GM12801 (cell line): ENCODE measurements around the gene TOR2A.

ENCODE experiments used
- CTCF ChIP-seq: IDR thresholded peaks from one replicate; pipeline ENCODE4 v1.5.1; 2011; ENCODE audit warnings: control low read depth; ENCODE audit not compliant: insufficient read length; ENCODE audit errors: extremely low read depth

The TOR2A gene

GRCh38 chr9:127734747-127735529 is at the start of gene TOR2A:
TOR2A (minus strand) TSS chr9:127735294; CDS start chr9:127735270, 24 bp downstream.
- TF ChIP-seq CTCF, result no peak

GRCh38 chr9:127783111-127784008 is 48.3 kb upstream of the TOR2A start:
- no peak for TF ChIP-seq CTCF

GRCh38 chr9:127781806-127782205 is 46.7 kb upstream of the TOR2A start:
- TF ChIP-seq CTCF, result no peak

GRCh38 chr9:127780126-127780885 is 45.2 kb upstream of the TOR2A start:
- no peak for TF ChIP-seq CTCF

GRCh38 chr9:127779136-127779981 is 44.3 kb upstream of the TOR2A start:
- no peak for TF ChIP-seq CTCF

GRCh38 chr9:127778280-127779135 is 43.4 kb upstream of the TOR2A start, which contains the start of gene SH2D3C:
SH2D3C (minus strand) TSS chr9:127778666; CDS start chr9:127778627, 39 bp downstream.
- TF ChIP-seq CTCF, result no peak
